ENCODE results near the gene NRROS.
"Not testable (repeated sequence)": the region's sequence is repeated elsewhere in the genome, so short reads cannot be mapped to it uniquely, and the experiment has no call there.

Gene NRROS

DNA sequence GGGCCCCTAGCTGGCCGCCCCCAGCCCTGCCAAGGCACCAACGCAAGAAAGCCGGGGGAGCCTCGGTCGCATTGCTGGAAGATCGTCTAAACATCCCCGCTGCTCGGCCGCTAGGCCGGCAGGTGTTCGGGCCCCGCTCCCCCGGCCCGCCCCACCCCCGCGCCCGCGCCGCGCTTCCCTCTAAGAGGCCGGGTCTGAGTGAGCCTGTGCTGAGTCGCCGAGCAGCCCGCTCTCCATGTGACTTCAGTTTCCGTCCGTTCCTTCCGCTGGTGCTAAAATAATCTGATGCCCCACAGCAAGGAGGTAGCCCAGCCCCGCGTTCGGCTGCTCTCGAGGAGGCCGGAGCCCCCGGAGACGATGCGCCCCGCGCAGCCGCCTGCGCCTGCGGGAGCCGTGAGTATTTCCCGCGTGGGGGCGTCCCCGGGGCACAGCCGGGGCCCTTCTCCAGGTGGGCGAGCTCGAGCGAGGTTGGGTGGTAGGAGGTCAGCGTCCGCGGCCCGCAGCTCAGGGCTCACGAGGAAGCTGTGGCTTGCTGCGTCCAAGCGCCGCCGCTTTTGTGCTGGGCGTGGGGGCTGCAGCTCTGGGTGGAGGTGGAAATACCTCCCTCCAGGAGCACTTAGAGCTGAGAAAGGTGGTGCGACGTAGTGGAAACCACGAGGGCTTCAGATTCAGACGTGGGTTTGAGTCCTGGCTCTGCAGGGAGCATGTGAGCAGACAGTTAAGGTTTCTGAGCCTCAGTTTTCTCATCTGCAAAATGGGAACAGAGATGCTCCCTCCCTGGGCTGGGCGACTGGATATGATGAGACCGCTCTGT lies at the start of gene NRROS:
Gene NRROS, plus strand, starts transcription at position 212 of the 814 bp plus-strand sequence. CDS start 14,846 bp downstream, outside the sequence.
- DNase-seq (ENCODE audit: low spot score), result no peak

DNA sequence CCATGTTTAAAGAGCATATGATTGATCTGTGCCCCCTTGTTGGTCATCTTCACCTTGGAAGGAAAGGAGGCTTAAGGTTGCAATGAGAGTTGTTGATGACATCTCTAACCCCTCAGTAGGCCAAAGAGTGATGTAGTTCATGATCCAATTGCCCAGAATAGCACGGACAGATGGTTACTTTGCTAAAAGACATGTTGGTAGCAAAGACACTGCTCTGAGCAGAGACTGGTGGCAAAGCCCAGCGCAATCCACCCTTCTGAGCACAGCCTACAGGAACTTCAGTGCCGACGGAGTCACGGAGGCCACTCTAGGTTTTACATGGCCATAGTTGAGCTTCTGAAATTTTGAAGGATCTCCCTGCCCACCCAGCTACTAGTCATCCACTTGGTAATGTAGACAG lies 49.2 kb upstream of the NRROS start:
- DNase-seq (ENCODE audit: low spot score), result no peak

DNA sequence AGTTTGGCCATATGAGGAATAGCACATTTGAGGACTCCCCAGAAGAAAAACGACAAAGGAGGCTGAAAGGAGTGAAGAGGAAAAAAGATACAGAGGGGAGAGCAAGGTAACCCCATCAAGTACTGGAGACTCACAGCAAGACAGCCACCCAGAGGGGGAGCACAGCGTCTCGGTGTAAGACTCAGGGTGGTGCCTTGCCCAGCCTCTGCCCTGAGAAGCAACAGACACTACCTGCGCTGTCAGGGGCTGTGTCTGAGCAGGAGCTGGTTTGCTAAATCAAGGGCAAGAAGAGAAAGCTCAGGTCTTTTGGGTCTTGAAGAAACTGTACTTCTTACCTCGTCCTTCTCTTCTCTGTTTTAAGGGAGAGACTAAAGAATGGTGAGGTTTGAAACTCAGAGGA lies 43.1 kb upstream of the NRROS start:
- DNase-seq (ENCODE audit: low spot score), result no peak

DNA sequence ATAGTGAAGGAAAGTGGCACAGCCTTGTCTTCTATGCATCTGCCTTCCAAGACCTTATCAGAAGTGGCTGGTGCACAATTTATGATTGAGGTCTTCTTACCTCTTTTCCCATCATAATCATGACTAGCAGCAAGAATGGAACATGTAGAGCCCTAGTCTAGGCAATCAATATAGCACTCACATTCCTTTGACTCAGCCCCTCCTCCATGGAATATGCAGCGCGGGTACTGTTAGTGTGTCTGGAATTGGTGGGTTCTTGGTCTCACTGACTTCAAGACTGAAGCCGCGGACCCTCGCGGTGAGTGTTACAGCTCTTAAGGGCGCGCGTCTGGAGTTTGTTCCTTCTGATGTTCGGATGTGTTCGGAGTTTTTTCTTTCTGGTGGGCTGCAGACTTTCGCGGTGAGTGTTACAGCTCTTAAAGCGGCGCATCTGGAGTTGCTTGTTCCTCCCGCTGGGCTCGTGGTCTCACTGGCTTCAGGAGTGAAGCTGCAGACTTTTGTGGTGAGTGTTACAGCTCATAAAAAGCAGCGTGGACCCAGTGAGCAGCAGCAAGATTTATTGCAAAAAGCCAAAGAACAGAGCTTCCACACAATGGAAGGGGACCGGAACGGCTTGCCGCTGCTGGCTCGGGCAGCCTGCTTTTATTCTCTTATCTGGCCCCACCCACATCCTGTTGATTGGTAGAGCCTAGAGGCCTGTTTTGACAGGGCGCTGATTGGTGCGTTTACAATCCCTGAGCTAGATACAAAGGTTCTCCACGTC lies 41.3 kb upstream of the NRROS start:
- DNase-seq (ENCODE audit: low spot score), result not testable (repeated sequence)

DNA sequence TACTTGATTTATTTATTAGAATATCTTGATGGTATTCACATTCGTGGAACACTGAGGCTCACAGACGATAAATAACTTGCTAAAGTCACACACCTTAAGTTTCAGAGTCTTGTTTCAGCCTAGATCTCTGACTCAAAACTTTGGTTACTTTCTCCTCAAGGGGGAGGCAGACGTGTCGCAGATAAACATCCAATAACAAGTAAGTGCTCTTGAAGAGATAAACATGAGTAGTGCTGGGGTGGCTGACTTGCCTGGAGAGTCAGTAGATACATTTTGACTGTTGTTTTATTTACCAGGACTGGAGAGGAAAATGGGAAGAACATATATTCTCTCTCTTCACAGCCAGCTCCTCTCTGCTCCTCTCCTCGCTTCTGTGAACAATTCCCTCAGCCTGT lies 39.8 kb upstream of the NRROS start:
- DNase-seq (ENCODE audit: low spot score), result peak; percentile 25

DNA sequence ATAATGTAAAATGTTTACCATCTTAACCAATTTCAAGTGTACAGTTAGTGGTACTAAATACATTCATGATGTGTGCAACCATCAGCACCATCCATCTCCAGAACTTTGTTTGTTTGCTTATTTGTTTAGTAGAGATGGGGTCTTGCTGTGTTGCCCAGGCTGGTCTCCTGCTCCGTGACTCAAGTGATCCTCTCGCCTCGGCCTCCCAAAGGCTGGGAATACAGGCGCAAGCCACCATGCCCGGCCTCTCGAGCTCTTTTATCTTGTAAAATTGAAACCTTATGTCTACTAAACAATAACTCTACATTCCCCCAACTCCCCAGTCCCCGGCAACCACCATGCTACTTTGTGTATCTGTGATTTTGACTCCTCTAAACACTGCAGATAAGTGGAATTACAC lies 39.1 kb upstream of the NRROS start:
- no peak for DNase-seq (ENCODE audit: low spot score)

DNA sequence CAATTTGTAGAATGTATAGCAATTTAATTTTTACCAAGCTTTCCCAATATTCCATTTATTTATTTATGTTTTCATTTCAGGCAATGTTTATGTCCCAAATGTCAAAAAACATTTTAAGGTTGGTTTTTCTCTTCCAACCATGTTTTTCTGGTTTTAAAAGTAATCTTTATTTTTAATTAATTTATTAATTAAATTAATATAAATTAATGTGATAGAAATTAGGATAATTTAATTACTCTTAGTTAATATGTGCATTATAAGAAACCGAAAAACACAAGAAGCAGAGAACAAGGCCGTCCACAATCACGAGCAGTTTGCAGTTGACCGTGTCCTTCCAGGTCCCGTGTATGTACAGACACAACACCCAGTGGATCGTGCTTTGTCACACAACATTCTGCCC lies 36.8 kb upstream of the NRROS start:
- no peak for DNase-seq (ENCODE audit: low spot score)

DNA sequence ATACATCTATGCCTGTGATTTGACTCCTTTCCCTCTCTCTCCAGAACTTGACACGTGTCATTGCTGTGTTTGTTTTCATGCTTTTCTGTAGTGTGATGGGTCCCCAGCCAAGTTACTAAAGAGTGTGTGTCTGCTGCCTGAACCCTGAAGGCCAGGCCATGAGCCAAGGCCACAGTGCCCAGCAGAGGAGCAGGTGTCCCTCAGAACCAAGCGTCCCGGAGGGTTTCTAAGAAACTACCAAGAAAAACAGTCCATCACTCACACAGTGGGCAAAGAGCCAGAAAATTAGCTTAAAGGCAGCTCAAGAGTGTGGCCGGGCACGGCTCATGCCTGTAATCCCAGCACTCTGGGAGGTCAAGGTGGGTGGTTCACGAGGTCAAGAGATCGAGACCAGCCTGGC lies 35.8 kb upstream of the NRROS start:
- peak; percentile 12 for DNase-seq (ENCODE audit: low spot score)

DNA sequence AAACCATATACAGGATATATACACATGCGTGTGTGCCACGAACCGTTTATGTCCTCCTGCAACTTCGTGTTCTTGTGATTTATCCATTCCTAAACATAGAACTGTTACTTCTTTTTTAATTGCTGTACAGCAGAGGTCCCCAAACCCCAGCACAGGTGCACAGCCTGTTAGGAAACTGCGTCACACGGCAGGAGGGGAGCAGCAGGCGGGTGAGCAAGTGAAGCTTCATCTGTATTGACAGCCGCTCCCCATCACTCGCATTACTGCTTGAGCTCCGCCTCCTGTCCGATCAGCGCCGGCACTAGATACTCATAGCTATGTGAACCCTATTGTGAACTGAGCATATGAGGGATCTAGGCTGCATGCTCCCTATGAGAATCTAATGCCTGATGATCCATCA lies 34.9 kb upstream of the NRROS start:
- DNase-seq (ENCODE audit: low spot score), result no peak

DNA sequence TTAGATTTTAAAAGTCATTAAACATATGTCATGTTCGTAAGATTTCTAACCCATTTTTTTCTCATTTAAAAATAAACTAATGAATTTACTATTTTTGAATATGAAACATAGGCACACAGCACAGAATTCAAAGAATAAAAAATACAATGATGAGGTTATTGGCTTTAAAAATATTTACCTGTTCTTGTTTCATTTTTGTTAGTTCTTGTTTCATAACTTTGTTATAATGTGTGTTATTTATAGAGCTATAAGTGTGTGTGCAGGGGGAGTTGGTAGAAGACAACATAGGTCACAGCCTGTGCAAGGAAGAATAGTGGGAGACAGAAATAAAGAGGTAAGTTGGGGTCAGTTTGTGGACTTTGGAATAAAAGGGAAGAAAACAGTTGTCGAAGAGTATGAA lies 30.8 kb upstream of the NRROS start:
- DNase-seq (ENCODE audit: low spot score), result no peak

DNA sequence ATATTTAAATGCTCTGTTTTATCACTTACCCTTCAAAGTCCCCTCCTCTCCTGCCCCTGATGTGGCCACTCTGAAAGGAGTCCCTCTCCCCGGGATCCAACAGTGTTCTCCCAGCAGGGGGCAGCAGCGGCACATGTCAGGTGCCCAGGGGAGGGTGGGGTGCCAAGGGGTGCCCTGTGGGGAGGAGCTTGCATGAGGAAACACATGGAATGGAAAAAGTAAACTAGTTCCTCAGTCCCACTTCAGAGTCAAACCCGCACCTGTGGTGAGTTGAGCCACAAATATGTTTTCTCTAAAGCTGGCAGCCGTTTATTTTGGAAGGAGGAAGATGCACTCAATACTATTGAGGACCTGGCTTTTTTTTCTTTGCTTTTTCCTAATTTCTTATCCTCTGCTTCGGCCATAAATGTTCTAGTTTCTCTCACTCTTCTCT lies 30.1 kb upstream of the NRROS start:
- DNase-seq (ENCODE audit: low spot score), result peak; percentile 83

DNA sequence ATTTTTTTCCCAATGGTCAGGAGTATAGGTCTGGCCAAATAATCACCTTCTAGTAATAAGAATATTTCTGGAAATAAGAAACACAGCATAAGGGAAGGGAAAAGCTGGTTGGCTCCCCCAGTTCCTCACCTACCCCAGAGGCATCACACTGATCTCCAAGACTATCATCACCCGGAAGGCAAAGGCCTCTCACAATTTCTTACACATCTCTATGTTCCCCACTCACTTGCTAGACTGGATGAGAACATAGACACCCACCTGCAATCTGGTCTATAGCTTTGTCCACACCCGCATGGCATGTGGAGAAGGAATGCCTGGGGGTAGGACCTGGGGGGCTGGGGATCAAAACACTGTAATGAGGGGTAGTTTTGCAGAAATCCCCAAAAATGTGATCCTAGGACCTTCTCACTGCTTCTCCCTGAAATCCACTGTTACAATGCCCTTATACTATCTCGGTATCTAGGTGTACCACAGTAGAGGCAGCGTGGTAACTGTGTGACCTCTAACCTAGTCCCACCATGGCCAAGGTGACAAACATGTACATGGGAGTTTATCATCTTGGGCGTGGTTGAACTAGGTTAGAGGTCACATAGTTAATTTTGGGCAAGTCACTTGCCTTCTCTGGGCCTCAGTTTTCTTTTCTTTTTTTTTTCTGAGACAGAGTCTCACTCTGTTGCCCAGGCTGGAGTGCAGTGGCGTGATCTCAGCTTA lies 29.5 kb upstream of the NRROS start:
- DNase-seq (ENCODE audit: low spot score), result no peak

DNA sequence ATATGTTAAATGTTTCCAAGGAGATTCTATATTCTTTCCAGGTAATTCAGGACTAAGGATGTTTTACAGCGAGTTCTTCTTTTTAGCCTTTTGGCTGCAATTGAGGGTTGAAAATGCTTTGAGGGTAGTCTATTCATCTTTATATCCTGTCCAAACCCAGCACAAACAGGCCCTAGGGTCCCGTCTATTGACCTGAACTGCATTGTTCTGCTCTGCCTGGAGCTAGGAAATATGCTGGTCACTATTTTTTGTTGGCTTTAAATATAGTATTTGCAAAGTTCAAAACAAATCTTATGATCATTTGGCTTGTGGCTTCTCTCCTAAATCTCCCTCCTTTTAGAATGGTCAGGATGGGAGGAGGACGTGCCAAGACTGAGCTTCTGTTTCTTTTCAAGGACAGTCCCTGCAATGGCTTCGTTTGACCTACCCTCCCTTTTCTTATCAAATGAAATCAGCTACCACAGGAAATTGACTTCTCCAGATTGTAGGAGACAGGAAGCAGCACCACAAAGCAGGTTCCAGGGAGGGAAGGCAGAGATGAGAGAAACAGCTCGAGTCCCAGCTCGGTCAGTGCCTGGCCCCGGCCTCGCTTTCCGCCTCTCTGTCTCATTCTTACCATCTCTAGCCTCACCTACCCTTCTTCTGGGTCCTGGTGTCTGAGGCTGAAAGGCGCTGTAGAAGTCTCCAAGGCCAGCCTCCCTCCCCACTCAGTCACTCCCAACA lies 27.6 kb upstream of the NRROS start:
- DNase-seq (ENCODE audit: low spot score), result no peak

DNA sequence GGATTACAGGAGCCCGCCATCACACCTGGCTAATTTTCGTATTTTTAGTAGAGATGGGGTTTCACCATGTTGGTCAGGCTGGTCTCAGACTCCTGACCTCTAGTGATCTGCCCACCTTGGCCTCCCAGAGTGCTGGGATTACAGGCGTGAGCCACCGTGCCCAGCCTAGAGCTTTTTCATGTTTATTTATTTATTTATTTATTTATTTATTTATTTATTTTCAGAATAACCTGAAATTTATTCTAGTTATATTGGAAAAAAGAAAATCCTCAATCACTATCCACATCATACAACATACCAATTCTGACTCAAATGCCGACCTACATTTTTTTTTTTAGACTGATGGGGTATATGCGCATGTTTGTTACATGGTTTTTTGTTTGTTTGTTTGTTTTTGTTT lies 24.3 kb upstream of the NRROS start:
- DNase-seq (ENCODE audit: low spot score), result not testable (repeated sequence)

DNA sequence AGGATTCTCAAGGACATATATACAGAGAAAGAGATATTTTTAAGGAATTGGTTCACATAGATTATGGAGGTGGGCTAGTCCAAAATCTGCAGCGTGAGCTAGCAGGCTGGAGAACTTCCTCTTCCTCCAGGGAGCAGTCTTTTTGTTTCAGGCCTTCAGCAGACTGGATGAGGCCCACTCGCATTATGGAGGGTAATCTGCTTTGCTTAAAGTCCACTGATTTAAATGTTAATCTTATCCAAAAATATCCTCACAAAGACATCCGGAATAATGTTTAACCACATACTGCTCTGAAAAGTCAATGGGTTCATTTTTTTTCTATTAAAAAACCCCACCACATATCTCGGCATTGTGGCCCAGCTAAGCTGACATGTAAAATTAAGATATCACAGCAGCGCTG lies 22.2 kb upstream of the NRROS start:
- no peak for DNase-seq (ENCODE audit: low spot score)

DNA sequence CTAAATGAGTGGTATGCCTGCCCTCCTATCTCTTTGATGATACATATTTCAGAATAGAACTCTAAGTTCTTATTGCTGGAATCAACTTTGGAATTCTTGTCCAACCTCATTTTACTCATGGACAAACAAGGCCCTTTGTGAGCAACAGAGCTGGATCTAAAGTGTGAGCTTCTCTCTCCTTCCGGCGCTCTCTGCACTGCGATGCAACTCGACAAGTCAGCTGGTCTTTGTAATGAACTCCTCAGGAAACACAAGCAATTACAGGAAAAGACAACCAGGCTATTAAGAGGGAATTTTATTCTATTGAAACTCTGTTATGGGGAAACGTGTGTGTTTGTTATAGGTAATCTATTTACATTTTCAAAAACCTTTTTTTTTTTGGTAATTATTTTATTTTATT lies 20.3 kb upstream of the NRROS start:
- no peak for DNase-seq (ENCODE audit: low spot score)

DNA sequence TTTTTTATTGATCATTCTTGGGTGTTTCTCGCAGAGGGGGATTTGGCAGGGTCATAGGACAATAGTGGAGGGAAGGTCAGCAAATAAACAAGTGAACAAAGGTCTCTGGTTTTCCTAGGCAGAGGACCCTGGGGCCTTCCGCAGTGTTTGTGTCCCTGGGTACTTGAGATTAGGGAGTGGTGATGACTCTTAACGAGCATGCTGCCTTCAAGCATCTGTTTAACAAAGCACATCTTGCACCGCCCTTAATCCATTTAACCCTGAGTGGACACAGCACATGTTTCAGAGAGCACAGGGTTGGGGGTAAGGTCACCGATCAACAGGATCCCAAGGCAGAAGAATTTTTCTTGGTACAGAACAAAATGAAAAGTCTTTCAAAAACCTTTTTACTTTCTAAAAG lies 19.9 kb upstream of the NRROS start:
- DNase-seq (ENCODE audit: low spot score), result not testable (repeated sequence)

DNA sequence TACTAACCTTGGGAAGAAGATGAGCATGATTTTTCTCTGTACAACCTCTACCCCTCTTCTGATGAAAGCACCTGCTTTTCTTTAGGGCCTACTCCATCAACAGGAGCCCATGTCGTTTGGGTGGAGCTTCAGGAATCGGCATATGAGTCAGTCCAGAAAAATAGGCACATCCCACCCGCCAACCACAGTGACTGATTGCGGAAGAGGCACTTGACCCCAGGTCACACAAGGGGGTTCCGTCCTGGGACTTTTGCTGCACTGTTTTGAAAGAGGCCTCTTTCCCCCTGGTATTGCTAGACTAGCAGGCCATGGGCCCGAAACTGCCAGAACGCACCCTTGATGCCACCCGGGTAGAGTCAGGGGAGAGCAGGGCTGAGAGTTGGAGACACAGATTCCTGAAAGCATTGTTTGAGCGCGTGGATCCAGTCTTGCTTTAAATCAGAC lies 19.3 kb upstream of the NRROS start:
- DNase-seq (ENCODE audit: low spot score), result no peak

DNA sequence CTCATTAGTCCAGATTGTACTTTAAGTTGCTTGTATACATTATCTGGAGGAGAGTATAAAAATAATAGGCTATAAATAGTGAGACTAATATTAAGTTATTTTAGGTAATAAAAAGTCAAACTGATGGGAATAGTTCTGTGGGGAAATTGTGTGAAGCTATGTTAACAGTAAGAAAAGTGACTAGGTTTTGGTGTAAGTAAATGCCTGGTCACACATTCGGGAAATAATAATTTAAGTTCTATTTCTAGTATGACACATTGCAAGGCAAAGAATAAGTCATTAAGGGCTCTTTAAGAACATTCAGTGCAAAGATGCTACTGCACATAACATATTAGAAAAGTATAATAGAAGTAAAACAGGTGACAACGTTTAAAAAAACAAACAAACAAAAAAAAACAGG lies 18.8 kb upstream of the NRROS start:
- DNase-seq (ENCODE audit: low spot score), result no peak

DNA sequence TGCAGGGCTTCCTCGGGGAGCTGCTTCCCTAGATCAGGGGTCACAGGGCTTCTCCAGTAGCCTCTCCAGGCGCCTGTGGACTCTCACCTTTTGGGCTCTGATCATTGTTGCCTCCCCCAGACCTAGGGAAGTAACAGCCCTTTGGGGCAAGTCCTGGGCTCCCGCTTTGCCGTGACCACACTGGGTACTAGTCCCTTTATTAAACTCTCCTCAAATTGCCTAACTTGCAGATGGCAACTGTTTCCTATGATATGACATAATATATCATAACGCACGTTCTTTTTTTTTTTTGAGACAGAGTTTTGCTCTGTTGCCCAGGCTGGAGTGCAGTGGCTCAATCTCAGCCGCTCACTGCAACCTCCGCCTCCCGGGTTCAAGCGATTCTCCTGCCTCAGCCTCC lies 17.9 kb upstream of the NRROS start:
- no peak for DNase-seq (ENCODE audit: low spot score)

DNA sequence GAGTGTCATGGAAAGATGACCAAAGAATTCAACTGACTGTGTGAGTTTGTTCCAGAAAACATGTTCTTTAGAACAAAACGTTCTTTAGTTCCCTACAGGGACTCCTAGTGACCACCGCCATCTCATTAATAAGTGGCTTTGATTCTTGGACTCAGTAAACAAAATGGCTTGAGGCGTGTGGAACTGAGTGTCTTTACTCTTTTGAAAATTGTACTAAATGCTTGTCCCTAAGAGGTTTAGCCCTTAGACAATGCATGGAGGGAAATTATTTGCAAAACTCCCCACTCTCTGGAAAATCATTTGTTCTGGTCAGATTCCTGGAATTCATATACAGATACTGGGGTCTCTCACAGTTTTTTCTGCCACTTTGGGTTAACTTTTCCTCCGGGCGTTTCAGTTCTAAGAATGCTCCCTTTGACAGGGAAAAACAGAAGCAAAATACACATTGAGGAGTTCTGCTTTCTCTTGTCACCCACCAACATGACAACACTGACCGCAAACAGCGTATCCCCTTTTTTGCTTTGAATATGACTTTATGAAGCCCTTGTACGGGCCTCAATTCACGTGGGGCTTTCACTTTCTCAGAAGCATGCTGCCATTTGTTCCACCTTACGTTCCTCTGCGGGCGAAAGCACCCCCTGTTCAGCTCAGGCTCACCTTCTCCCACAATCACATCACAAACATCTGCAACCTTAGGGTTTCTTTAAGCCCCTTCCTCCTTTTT lies 15.3 kb upstream of the NRROS start:
- no peak for DNase-seq (ENCODE audit: low spot score)

Measured in RKO (cell line).